GM18508 (cell line): ENCODE data around the gene LCOR.
"Not testable (repeated sequence)": the region's sequence is repeated elsewhere in the genome, so short reads cannot be mapped to it uniquely, and the experiment has no call there.

Source experiments
- ATAC-seq: cut with Tn5 transposase; IDR thresholded peaks from one replicate; pipeline ENCODE4 v1.9.1; 2021; ENCODE audit warnings: moderate number of reproducible peaks; ENCODE audit not compliant: insufficient read depth, unreplicated experiment

The LCOR gene

GRCh38 chr10:97024168-97025073 is 192.3 kb downstream of the LCOR start:
- ATAC-seq = no peak

- no peak for ATAC-seq
Measured at GRCh38 chr10:97025613-97026242, 193.6 kb downstream of the LCOR start.

GRCh38 chr10:97028126-97028831 is 196.2 kb downstream of the LCOR start:
- ATAC-seq = no peak

- ATAC-seq = no peak
Measured at GRCh38 chr10:97028832-97029178, 196.7 kb downstream of the LCOR start.

- no peak for ATAC-seq
Measured at GRCh38 chr10:97029271-97029670, 197.2 kb downstream of the LCOR start.

GRCh38 chr10:97030894-97031293 is 198.8 kb downstream of the LCOR start:
- no peak for ATAC-seq

- no peak for ATAC-seq
Measured at GRCh38 chr10:97031459-97031858, 199.4 kb downstream of the LCOR start.

GRCh38 chr10:97032624-97033023 is 200.5 kb downstream of the LCOR start:
- ATAC-seq = no peak

- ATAC-seq = not testable (repeated sequence)
Measured at GRCh38 chr10:97033841-97034240, 201.7 kb downstream of the LCOR start.

GRCh38 chr10:97034301-97034700 is 202.2 kb downstream of the LCOR start:
- no peak for ATAC-seq

GRCh38 chr10:97034958-97035769 is 203.1 kb downstream of the LCOR start:
- no peak for ATAC-seq

GRCh38 chr10:97037365-97038361 is 205.6 kb downstream of the LCOR start:
- no peak for ATAC-seq

GRCh38 chr10:97038688-97039087 is 206.6 kb downstream of the LCOR start:
- ATAC-seq = no peak

- no peak for ATAC-seq
Measured at GRCh38 chr10:97039538-97040247, 207.6 kb downstream of the LCOR start.

- no peak for ATAC-seq
Measured at GRCh38 chr10:97040248-97040584, 208.1 kb downstream of the LCOR start.

- no peak for ATAC-seq
Measured at GRCh38 chr10:97040706-97041105, 208.6 kb downstream of the LCOR start.

- no peak for ATAC-seq
Measured at GRCh38 chr10:97042081-97042480, 210.0 kb downstream of the LCOR start.

- no peak for ATAC-seq
Measured at GRCh38 chr10:97042716-97043562, 210.8 kb downstream of the LCOR start.
